ENCODE results near the gene HIGD1A. TPM values are rescaled to one million over a fixed set of nuclear protein-coding genes. Genes with fewer than 3 reads are reported as not detected.

Gene HIGD1A
- total and polyA plus RNA-seq, 2 of the 8 experiments (the other 6 are each of a cell fraction or from before 2014, with no cell fraction given) = 67.3 to 95.4 TPM

GRCh38 chr3:42853739-42854302 lies 49.5 kb upstream of the HIGD1A start:
- 91% methylated on average over 4 of the region's 4 CpGs; no CpG with 5 or more reads in 1 of the 2 experiments for WGBS, 2 experiments (ENCODE audit: extremely low coverage in 1 of 2, insufficient coverage in 1 of 2, insufficient read length in 1 of 2, insufficient replicate concordance in 2 of 2, low coverage in 1 of 2, low lambda C conversion rate in 2 of 2, missing lambda C conversion rate in 1 of 2)

More at GRCh38 chr3:42853739-42854302, 49.5 kb upstream of the HIGD1A start:
- Histone ChIP-seq H3K18ac (ENCODE audit: extremely low read depth, low read length) (no peak overlapping the region), H3K79me2 (ENCODE audit: control insufficient read depth in 1 of 2, insufficient read depth in 2 of 2, low read length in 2 of 2) (no peaks in the 10 kb centered on the region), H3K4me1 (replicated peaks in 1 of 4; ENCODE audit: control insufficient read depth in 3 of 4, insufficient read depth in 4 of 4, low read length in 3 of 4) (no peaks in the 10 kb centered on the region), H2BK15ac (ENCODE audit: low read length) (no peak overlapping the region), H3K4me2 (ENCODE audit: insufficient read depth in 1 of 2, low read depth in 2 of 2, low read length in 2 of 2) (no peak overlapping the region), H3K4ac (replicated peaks; ENCODE audit: insufficient read length, low read depth, low read length) (no peak overlapping the region), H2AK5ac (ENCODE audit: low read depth, low read length) (no peak overlapping the region), H3K36me3 (ENCODE audit: control insufficient read depth in 2 of 4, insufficient read depth in 4 of 4, low read length in 3 of 4) (no peaks in the 10 kb centered on the region), H4K5ac (ENCODE audit: insufficient read length, low read depth, low read length) (no peak overlapping the region), H3K27ac (ENCODE audit: low read depth, low read length) (no peak overlapping the region), H3K23me2 (ENCODE audit: low read depth, low read length) (no peaks in the 10 kb centered on the region), H4K8ac (ENCODE audit: extremely low read depth, insufficient read depth, low read length) (no peak overlapping the region), H2BK5ac (ENCODE audit: low read depth, low read length) (no peak overlapping the region), H4K91ac (replicated peaks; ENCODE audit: insufficient read length, low read length) (no peak overlapping the region), H3K79me1 (ENCODE audit: low read depth, low read length) (no peaks in the 10 kb centered on the region), H3K9me3 (ENCODE audit: insufficient read depth in 2 of 2, low read depth in 1 of 2, low read length in 1 of 2) (no peaks in the 10 kb centered on the region; a peak in 1 of 4 replicates), H3K56ac (replicated peaks; ENCODE audit: insufficient read length, low read depth, low read length) (no peak overlapping the region), H3K23ac (ENCODE audit: insufficient read length) (no peak overlapping the region), H2BK12ac (ENCODE audit: low read depth, low read length) (no peak overlapping the region), H2BK120ac (replicated peaks; ENCODE audit: low read depth, low read length) (no peak overlapping the region), H2BK20ac (ENCODE audit: low read length) (0 out of 2 replicates have a peak overlapping the region, but pooled peaks have one; percentile 61), H2AFZ (ENCODE audit: low read length) (no peak overlapping the region), H3K9ac (replicated peaks in 1 of 4; ENCODE audit: extremely low read depth in 1 of 4, low read depth in 3 of 4, low read length in 3 of 4) (no peak overlapping the region), H3K27me3 (replicated peaks in 1 of 4; ENCODE audit: control insufficient read depth in 3 of 4, extremely low read depth in 1 of 4, insufficient read depth in 3 of 4, low read length in 3 of 4) (no peaks in the 10 kb centered on the region), H3K14ac (ENCODE audit: insufficient read length) (no peak overlapping the region), H3K4me3 (ENCODE audit: extremely low read depth in 1 of 4, insufficient read depth in 2 of 4, low read depth in 3 of 4, low read length in 4 of 4) (no peak overlapping the region), H4K20me1 (replicated peaks in 1 of 2; ENCODE audit: control insufficient read depth in 1 of 2, insufficient read depth in 2 of 2, low read length in 2 of 2) (no peaks in the 10 kb centered on the region)
- no peak for FAIRE-seq
- no peak for DNase-seq (ENCODE audit: low read depth in 1 of 2, low spot score in 2 of 2)
- ChIA-PET POLR2A (ENCODE audit: partially characterized antibody) (no interaction called here), CTCF (ENCODE audit: partially characterized antibody) (interaction anchor here (0.8 to 5.3 kb wide), 5 partner anchors 14 to 281 kb away, joined by 3 to 34 read pairs (median 4); no protein-coding TSS in a partner anchor)
- TF ChIP-seq RAD21 (IDR thresholded peaks at IDR 0.05 in 1 of 2, conservative IDR thresholded peaks at IDR 0.05 in 1 of 2; ENCODE audit: low read depth in 2 of 2, low read length in 2 of 2) (no peak), POLR2AphosphoS5 (IDR thresholded peaks at IDR 0.05; ENCODE audit: low read depth, low read length) (no peak), TEAD4 (IDR thresholded peaks at IDR 0.05; ENCODE audit: low read depth, low read length) (no peak), EP300 (IDR thresholded peaks at IDR 0.05; ENCODE audit: borderline replicate concordance in 1 of 2, low read depth in 2 of 2, low read length in 2 of 2) (no peak), ATF2 (IDR thresholded peaks at IDR 0.05; ENCODE audit: low read length) (no peak), NANOG (IDR thresholded peaks at IDR 0.05; ENCODE audit: insufficient read depth, low read depth, low read length, poor library complexity, severe bottlenecking) (no peak), CBX8 (IDR thresholded peaks at IDR 0.05; ENCODE audit: borderline replicate concordance, low read depth, low read length) (no peak)

Measured in H1 (cell line).